Small intestine (tissue), 7 donors: ENCODE results near the gene TAB3. TPM values are rescaled to one million over a fixed set of nuclear protein-coding genes. Genes with fewer than 3 reads are reported as not detected.

Experiments used
- DNase-seq, 2 donors: peaks; one replicate each; pipeline versions ENCODE4 v3.0.0 to v3.0.0-alpha.2; 2013
- FAIRE-seq: peaks from 2 replicates; lab custom pipeline; 2012; peaks lifted over from hg19 to GRCh38; lab: Jason Lieb, UNC
- H3K27ac ChIP-seq, 3 donors: one replicate each; pipeline ENCODE4 v1.5.1; 2013; ENCODE audit warnings: low read length in 2 of 3, mild to moderate bottlenecking in 2 of 3, control low read depth in 1 of 3, inconsistent platforms in 1 of 3, low read depth in 1 of 3, moderate library complexity in 1 of 3
- H3K27me3 ChIP-seq, 3 donors: one replicate each; pipeline ENCODE4 v1.6.1; 2013; ENCODE audit warnings: low read length in 3 of 3, inconsistent platforms in 1 of 3; ENCODE audit not compliant: control insufficient read depth in 3 of 3, insufficient read depth in 3 of 3
- H3K36me3 ChIP-seq, 3 donors: one replicate each; pipeline ENCODE4 v1.6.1; 2013; ENCODE audit warnings: low read length in 3 of 3, inconsistent platforms in 1 of 3, low read depth in 1 of 3, mild to moderate bottlenecking in 1 of 3, moderate library complexity in 1 of 3; ENCODE audit not compliant: control insufficient read depth in 3 of 3, insufficient read depth in 2 of 3
- H3K4me1 ChIP-seq, 3 donors: one replicate each; pipeline ENCODE4 v1.6.1; 2013; ENCODE audit warnings: low read length in 2 of 3, inconsistent platforms in 1 of 3, low read depth in 1 of 3, mild to moderate bottlenecking in 1 of 3, moderate library complexity in 1 of 3; ENCODE audit not compliant: control insufficient read depth in 3 of 3, insufficient read depth in 2 of 3
- H3K4me3 ChIP-seq, 3 donors: one replicate each; pipeline ENCODE4 v1.5.1; 2013; ENCODE audit warnings: low read length in 3 of 3, control low read depth in 1 of 3, inconsistent platforms in 1 of 3, low read depth in 1 of 3, mild to moderate bottlenecking in 1 of 3, moderate library complexity in 1 of 3
- H3K9me3 ChIP-seq, 2 donors: one replicate each; pipeline ENCODE4 v1.6.1; 2013; ENCODE audit warnings: low read depth in 1 of 2, low read length in 1 of 2; ENCODE audit not compliant: control insufficient read depth in 2 of 2, insufficient read depth in 1 of 2
- WGBS, 3 donors: extraction: QIAGEN DNeasy Blood & Tissue Kit; methylation state at CpG; one replicate each; pipeline ENCODE4 v1.1.7; 2013; 5-methylcytosine and 5-hydroxymethylcytosine counted together
- polyA plus RNA-seq, 4 donors: library from polyadenylated mRNA; stranded (reverse) in 3 of 4; unstranded in 1 of 4; fragments of 200-250 nt in 3 of 4; fragments of 120-200 nt in 1 of 4; gene quantifications; one replicate each; pipeline versions ENCODE4 v1.2.1 to v1.2.3, GENCODE V29; 2013
- donor health status: healthy with polysubstance abuse.
- donor health status: control.
- donor health status: control.
- donor health status: Bipolar disorder and iron deficiency.
- donor health status: healthy.

The TAB3 gene
- polyA plus RNA-seq, 4 donors: 5.4 to 55.6 (median 7.8) TPM

- H3K9me3 ChIP-seq: no peaks in the 10 kb centered on the region
- H3K27me3 ChIP-seq: no peaks in the 10 kb centered on the region
- H3K4me3 ChIP-seq: no peak overlapping the region
- H3K36me3 ChIP-seq: no peaks in the 10 kb centered on the region
- no peaks in the 10 kb centered on the region for H3K4me1 ChIP-seq
- FAIRE-seq (no peak), DNase-seq (no peak)
- 56 to 61% (median 58%) methylated on average over 2 of the region's 2 CpGs for WGBS, 3 donors
- H3K27ac ChIP-seq: no peak overlapping the region
Measured at GRCh38 chrX:30895370-30895769, 6.3 kb upstream of the TAB3 start.

- WGBS, 3 donors: 58 to 88% (median 83%) methylated on average over 4 of the region's 4 CpGs
- FAIRE-seq: no peak
Measured at GRCh38 chrX:30893206-30893605, 4.2 kb upstream of the TAB3 start.

GRCh38 chrX:30892591-30892990 is 3.5 kb upstream of the TAB3 start:
- Histone ChIP-seq H3K36me3 (no peaks in the 10 kb centered on the region), H3K27me3 (no peaks in the 10 kb centered on the region), H3K9me3 (no peaks in the 10 kb centered on the region), H3K27ac (no peak overlapping the region), H3K4me1 (no peaks in the 10 kb centered on the region), H3K4me3 (no peak overlapping the region)
- DNase-seq (no peak), FAIRE-seq (no peak)
- WGBS, 3 donors: 17 to 55% (median 31%) methylated on average over 1 of the region's 1 CpG

More at GRCh38 chrX:30893206-30893605, 4.2 kb upstream of the TAB3 start:
- no peak for DNase-seq
- Histone ChIP-seq H3K4me1 (no peaks in the 10 kb centered on the region), H3K9me3 (no peaks in the 10 kb centered on the region), H3K36me3 (no peaks in the 10 kb centered on the region), H3K4me3 (no peak overlapping the region), H3K27ac (no peak overlapping the region), H3K27me3 (no peaks in the 10 kb centered on the region)

DNA sequence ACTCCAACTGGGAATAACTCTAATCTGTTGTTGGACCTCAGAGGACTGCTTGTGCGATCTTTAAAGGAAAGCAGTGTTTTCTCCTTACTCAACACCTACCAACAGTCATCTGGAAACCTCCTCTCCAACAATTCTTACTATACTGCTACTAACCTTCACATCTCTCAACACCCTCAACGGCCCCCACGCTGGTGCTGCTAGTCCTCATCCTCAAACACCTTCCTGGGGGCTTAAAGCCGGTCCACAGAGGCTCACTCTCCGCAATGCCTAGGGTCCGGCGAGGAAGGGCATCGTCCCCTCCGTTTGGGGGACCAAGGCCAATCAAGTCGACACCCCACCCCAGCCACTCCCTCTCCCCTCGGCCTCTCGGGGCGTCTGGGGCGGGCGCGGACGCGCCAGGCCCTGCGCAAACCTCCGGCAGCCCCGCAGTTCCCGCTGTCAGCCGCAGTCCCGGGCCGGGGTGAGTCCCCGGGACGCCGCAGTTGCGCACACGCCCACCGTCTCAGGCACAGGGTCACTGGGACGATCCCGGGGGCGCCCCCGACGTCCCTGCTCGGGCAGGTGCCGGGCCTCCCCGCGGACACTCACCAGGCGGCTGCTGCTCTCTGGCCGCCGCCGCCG is 418 bp downstream of the TAB3 start:
- H3K27me3 ChIP-seq: no peaks in the 10 kb centered on the region
- 1 to 31% (median 14%) methylated on average over 13 to 45 of the region's 45 CpGs for WGBS, 3 donors

DNA sequence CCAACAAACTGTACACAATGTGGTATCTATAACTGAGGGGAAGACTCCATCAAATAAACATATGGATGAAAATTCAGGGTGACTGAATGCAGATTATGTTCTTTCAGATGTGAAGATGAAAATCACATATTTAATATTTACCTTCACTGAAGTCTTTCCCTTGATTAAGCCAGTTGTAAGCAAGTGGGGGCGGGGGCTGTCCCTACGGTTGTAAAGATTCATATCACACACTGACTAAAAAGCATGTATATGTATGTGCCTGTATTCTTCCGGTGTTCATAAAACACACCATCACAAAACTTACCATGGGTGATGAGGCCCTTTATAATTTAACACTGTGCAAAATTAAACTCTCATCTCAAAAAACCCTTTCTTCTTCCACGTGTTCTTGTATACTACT is 1.3 kb downstream of the TAB3 start:
- FAIRE-seq: no peak
- Histone ChIP-seq H3K4me1 (peaks cover 0 to 7% (median 0%) of the 10 kb centered on the region in 3 donors), H3K36me3 (no peaks in the 10 kb centered on the region), H3K4me3 (peak overlapping the region in 1 of 3 donors; percentile 77), H3K27ac (peak overlapping the region in 1 of 3 donors; percentile 93), H3K9me3 (no peaks in the 10 kb centered on the region), H3K27me3 (no peaks in the 10 kb centered on the region)
- WGBS, 3 donors: 19 to 34% (median 22%) methylated on average over 4 of the region's 4 CpGs
- no peak for DNase-seq

More for the DNA sequence above, 418 bp downstream of the TAB3 start:
- Histone ChIP-seq H3K4me1 (peaks cover 0 to 7% (median 0%) of the 10 kb centered on the region in 3 donors), H3K9me3 (no peaks in the 10 kb centered on the region), H3K4me3 (peak overlapping the region; percentile 75 to 77 (median 76)), H3K36me3 (no peaks in the 10 kb centered on the region), H3K27ac (peak overlapping the region; percentile 62 to 93 (median 77))
- no peak for FAIRE-seq
- peak in 1 of 2 donors; percentile 19 for DNase-seq

DNA sequence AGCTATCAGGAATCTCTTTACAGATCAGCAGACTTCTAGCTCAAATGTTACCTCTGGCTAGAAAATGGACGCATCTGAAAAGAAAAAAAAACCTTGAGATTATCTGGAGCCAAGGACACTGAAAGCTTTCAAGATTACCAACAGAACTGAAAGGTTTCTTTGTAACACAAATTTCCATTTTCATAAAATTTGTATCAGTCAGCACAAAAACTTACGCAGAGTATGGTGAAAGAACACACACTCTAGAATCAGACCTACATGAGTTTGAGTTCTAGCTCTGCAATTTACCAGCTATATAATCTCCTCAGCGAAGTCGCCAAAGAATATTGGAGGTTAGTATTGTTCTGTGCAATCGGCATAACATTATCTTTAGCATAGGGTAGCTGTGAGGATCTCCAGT is 1.8 kb downstream of the TAB3 start:
- Histone ChIP-seq H3K4me1 (peaks cover 0 to 7% (median 0%) of the 10 kb centered on the region in 3 donors), H3K27me3 (no peaks in the 10 kb centered on the region), H3K36me3 (no peaks in the 10 kb centered on the region), H3K9me3 (no peaks in the 10 kb centered on the region), H3K4me3 (peak overlapping the region in 1 of 3 donors; percentile 77), H3K27ac (no peak overlapping the region)
- FAIRE-seq (no peak), DNase-seq (no peak)
- 70 to 77% (median 74%) methylated on average over 5 of the region's 5 CpGs for WGBS, 3 donors

GRCh38 chrX:30885136-30885535 is 3.9 kb downstream of the TAB3 start:
- WGBS, 3 donors: 83 to 98% (median 85%) methylated on average over 2 of the region's 2 CpGs
- Histone ChIP-seq H3K4me1 (peaks cover 0 to 7% (median 0%) of the 10 kb centered on the region in 3 donors), H3K27me3 (no peaks in the 10 kb centered on the region), H3K9me3 (no peaks in the 10 kb centered on the region), H3K27ac (no peak overlapping the region), H3K36me3 (no peaks in the 10 kb centered on the region), H3K4me3 (no peak overlapping the region)
- FAIRE-seq (no peak), DNase-seq (no peak)

- no peak overlapping the region for H3K4me3 ChIP-seq
- no peak overlapping the region for H3K27ac ChIP-seq
- peaks cover 0 to 7% (median 0%) of the 10 kb centered on the region in 3 donors for H3K4me1 ChIP-seq
- DNase-seq: no peak
- no peak for FAIRE-seq
- WGBS, 3 donors: 71 to 92% (median 82%) methylated on average over 2 of the region's 2 CpGs
- H3K27me3 ChIP-seq: no peaks in the 10 kb centered on the region
- H3K9me3 ChIP-seq: no peaks in the 10 kb centered on the region
- H3K36me3 ChIP-seq: no peaks in the 10 kb centered on the region
Measured at GRCh38 chrX:30883138-30883537, 5.9 kb downstream of the TAB3 start.

DNA sequence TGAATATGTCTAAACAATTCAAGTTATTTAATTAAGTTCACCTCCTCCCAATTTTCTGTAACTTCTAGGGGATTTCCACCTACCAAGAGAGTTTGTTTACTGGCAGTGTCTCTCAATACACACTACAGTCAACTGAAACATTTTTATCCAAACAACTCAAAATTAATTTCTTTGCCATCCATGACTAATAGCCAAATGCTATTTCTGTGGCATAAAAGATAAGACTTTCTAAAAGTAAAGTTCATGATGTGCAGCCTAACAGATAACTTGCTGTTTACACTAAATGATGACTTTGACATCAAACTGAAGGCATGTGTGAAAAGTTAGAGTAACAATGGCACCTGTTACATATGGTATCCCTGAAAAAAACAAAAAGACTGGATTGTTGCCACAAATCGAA is 7.3 kb downstream of the TAB3 start:
- Histone ChIP-seq H3K36me3 (no peaks in the 10 kb centered on the region), H3K4me1 (peaks cover 0 to 7% (median 0%) of the 10 kb centered on the region in 3 donors), H3K27me3 (no peaks in the 10 kb centered on the region), H3K4me3 (no peak overlapping the region), H3K27ac (no peak overlapping the region), H3K9me3 (no peaks in the 10 kb centered on the region)
- DNase-seq (no peak), FAIRE-seq (no peak)
- 87 to 94% (median 93%) methylated on average over 1 of the region's 1 CpG for WGBS, 3 donors
